Measurements from ENCODE around the gene CCDC146. TPM values are rescaled to one million over a fixed set of nuclear protein-coding genes. Genes with fewer than 3 reads are reported as not detected.

Gene CCDC146
- total and polyA plus RNA-seq, 2 of the 8 experiments (the other 6 are each of a cell fraction or from before 2014, with no cell fraction given) = 0.88 to 2.4 TPM

DNA sequence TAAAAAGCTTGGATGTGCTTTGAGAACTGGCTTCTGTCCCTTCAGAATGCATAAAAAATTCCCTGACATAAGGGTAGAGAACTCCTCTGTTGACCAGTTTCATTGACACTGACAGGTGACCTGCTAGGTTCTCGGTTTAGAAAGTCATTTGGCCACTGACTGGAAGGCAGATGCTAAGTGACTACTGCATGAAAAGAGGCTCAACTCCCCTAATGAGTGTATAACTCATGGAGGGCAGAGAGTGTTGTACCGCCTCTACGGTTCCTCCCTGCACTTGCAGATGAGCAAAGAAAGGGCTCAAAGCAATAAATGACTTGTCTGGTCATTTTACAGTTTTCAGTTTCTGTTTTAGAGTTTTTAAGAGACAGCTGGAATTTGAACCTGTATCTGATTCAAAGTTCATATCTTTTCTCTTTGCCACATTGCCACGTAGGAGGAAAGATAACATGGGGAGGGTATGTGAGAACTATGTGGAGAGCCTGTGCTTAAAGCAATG lies 80.1 kb downstream of the CCDC146 start:
- no peak overlapping the region for H2BK20ac ChIP-seq (ENCODE audit: low read length)
- no peak overlapping the region for H4K91ac ChIP-seq (replicated peaks; ENCODE audit: insufficient read length, low read length)
- H3K27ac ChIP-seq (ENCODE audit: low read depth, low read length) = no peak overlapping the region
- H3K56ac ChIP-seq (replicated peaks; ENCODE audit: insufficient read length, low read depth, low read length) = no peak overlapping the region
- H3K4me2 ChIP-seq (ENCODE audit: insufficient read depth in 1 of 2, low read depth in 2 of 2, low read length in 2 of 2) = no peak overlapping the region
- no peaks in the 10 kb centered on the region for H3K36me3 ChIP-seq (ENCODE audit: control insufficient read depth in 2 of 4, insufficient read depth in 4 of 4, low read length in 3 of 4)
- H3K9ac ChIP-seq (replicated peaks in 1 of 4; ENCODE audit: extremely low read depth in 1 of 4, low read depth in 3 of 4, low read length in 3 of 4) = no peak overlapping the region
- H2AFZ ChIP-seq (ENCODE audit: low read length) = no peak overlapping the region
- H3K27me3 ChIP-seq (replicated peaks in 1 of 4; ENCODE audit: control insufficient read depth in 3 of 4, extremely low read depth in 1 of 4, insufficient read depth in 3 of 4, low read length in 3 of 4) = no peaks in the 10 kb centered on the region
- no peak overlapping the region for H2BK12ac ChIP-seq (ENCODE audit: low read depth, low read length)
- H2BK120ac ChIP-seq (replicated peaks; ENCODE audit: low read depth, low read length) = no peak overlapping the region
- H3K4me3 ChIP-seq (ENCODE audit: extremely low read depth in 1 of 4, insufficient read depth in 2 of 4, low read depth in 3 of 4, low read length in 4 of 4) = no peak overlapping the region
- no peak overlapping the region for H3K18ac ChIP-seq (ENCODE audit: extremely low read depth, low read length)
- no peaks in the 10 kb centered on the region for H3K79me1 ChIP-seq (ENCODE audit: low read depth, low read length)
- H3K14ac ChIP-seq (ENCODE audit: insufficient read length) = no peak overlapping the region
- H3K79me2 ChIP-seq (ENCODE audit: control insufficient read depth in 1 of 2, insufficient read depth in 2 of 2, low read length in 2 of 2) = no peaks in the 10 kb centered on the region
- no peak overlapping the region for H4K5ac ChIP-seq (ENCODE audit: insufficient read length, low read depth, low read length)
- no peak for FAIRE-seq
- H4K20me1 ChIP-seq (replicated peaks in 1 of 2; ENCODE audit: control insufficient read depth in 1 of 2, insufficient read depth in 2 of 2, low read length in 2 of 2) = no peaks in the 10 kb centered on the region
- CTCF ChIA-PET (ENCODE audit: partially characterized antibody) = interaction anchor here (0.6 kb wide), 2 partner anchors 52 to 922 kb away, joined by 5 to 6 read pairs; no protein-coding TSS in a partner anchor
- POLR2A ChIA-PET (ENCODE audit: partially characterized antibody) = no interaction called here
- DNase-seq (ENCODE audit: low read depth in 1 of 2, low spot score in 2 of 2) = no peak
- H4K8ac ChIP-seq (ENCODE audit: extremely low read depth, insufficient read depth, low read length) = no peak overlapping the region
- no peak overlapping the region for H3K4ac ChIP-seq (replicated peaks; ENCODE audit: insufficient read length, low read depth, low read length)
- H3K23me2 ChIP-seq (ENCODE audit: low read depth, low read length) = no peaks in the 10 kb centered on the region
- no peak overlapping the region for H2BK5ac ChIP-seq (ENCODE audit: low read depth, low read length)
- 97% methylated on average over 4 of the region's 4 CpGs; no CpG with 5 or more reads in 1 of the 2 experiments for WGBS, 2 experiments (ENCODE audit: extremely low coverage in 1 of 2, insufficient coverage in 1 of 2, insufficient read length in 1 of 2, insufficient replicate concordance in 2 of 2, low coverage in 1 of 2, low lambda C conversion rate in 2 of 2, missing lambda C conversion rate in 1 of 2)
- no peaks in the 10 kb centered on the region for H3K9me3 ChIP-seq (ENCODE audit: insufficient read depth in 2 of 2, low read depth in 1 of 2, low read length in 1 of 2)
- TF ChIP-seq NANOG (IDR thresholded peaks at IDR 0.05; ENCODE audit: insufficient read depth, low read depth, low read length, poor library complexity, severe bottlenecking) = no peak
- TF ChIP-seq HDAC2 (IDR thresholded peaks at IDR 0.05; ENCODE audit: borderline replicate concordance in 1 of 2, low read depth in 2 of 2, low read length in 2 of 2) = no peak
- no peak for TF ChIP-seq CHD2 (IDR thresholded peaks at IDR 0.05; ENCODE audit: low read length)
- TF ChIP-seq RFX5 (IDR thresholded peaks at IDR 0.05; ENCODE audit: borderline replicate concordance, low read depth, low read length) = no peak
- no peak for TF ChIP-seq BRCA1 (IDR thresholded peaks at IDR 0.05; ENCODE audit: low read depth, low read length)
- TF ChIP-seq PHF8 (conservative IDR thresholded peaks at IDR 0.05; ENCODE audit: low read depth, low read length) = no peak
- no peak for TF ChIP-seq TAF7 (optimal IDR thresholded peaks at IDR 0.05; ENCODE audit: borderline replicate concordance, low read depth, low read length)
- TF ChIP-seq SIN3A (conservative IDR thresholded peaks at IDR 0.05 in 1 of 2, IDR thresholded peaks at IDR 0.05 in 1 of 2; ENCODE audit: low read depth in 1 of 2, low read length in 2 of 2) = no peak
- no peak for TF ChIP-seq GTF2F1 (IDR thresholded peaks at IDR 0.05; ENCODE audit: borderline replicate concordance, low read depth, low read length)
- TF ChIP-seq EGR1 (IDR thresholded peaks at IDR 0.05; ENCODE audit: borderline replicate concordance, low read depth, low read length) = no peak
- no peak for TF ChIP-seq USF2 (IDR thresholded peaks at IDR 0.05; ENCODE audit: low read length)
- TF ChIP-seq CBX5 (IDR thresholded peaks at IDR 0.05; ENCODE audit: low read depth, low read length) = no peak
- H2BK15ac ChIP-seq (ENCODE audit: low read length) = no peak overlapping the region
- H2AK5ac ChIP-seq (ENCODE audit: low read depth, low read length) = no peak overlapping the region
- H3K4me1 ChIP-seq (replicated peaks in 1 of 4; ENCODE audit: control insufficient read depth in 3 of 4, insufficient read depth in 4 of 4, low read length in 3 of 4) = peaks cover 0 to 5% (median 0%) of the 10 kb centered on the region in 4 experiments; a peak in 1 of 7 replicates
- H3K23ac ChIP-seq (ENCODE audit: insufficient read length) = no peak overlapping the region

Data from H1 (cell line).